Measurements from ENCODE around the gene PRLHR. TPM values are rescaled to one million over a fixed set of nuclear protein-coding genes. Genes with fewer than 3 reads are reported as not detected.
"Not testable (repeated sequence)": the region's sequence is repeated elsewhere in the genome, so short reads cannot be mapped to it uniquely, and the experiment has no call there.

Gene PRLHR
- total RNA-seq (2014; rRNA removed): not detected in 2 replicates
- not detected for polyA plus RNA-seq (2012)

GRCh38 chr10:118595598-118596425 is at the start of gene PRLHR:
Gene PRLHR (minus strand): TSS chr10:118595648. CDS start chr10:118595244, 404 bp downstream.
- no peak for DNase-seq (ENCODE audit: low read depth)

- DNase-seq (ENCODE audit: low read depth): no peak
Observed at GRCh38 chr10:118642228-118642627, 46.8 kb upstream of the PRLHR start.

GRCh38 chr10:118638680-118639079 is 43.2 kb upstream of the PRLHR start:
- no peak for DNase-seq (ENCODE audit: low read depth)

- DNase-seq (ENCODE audit: low read depth): no peak
Observed at GRCh38 chr10:118635674-118636402, 40.4 kb upstream of the PRLHR start.

DNA sequence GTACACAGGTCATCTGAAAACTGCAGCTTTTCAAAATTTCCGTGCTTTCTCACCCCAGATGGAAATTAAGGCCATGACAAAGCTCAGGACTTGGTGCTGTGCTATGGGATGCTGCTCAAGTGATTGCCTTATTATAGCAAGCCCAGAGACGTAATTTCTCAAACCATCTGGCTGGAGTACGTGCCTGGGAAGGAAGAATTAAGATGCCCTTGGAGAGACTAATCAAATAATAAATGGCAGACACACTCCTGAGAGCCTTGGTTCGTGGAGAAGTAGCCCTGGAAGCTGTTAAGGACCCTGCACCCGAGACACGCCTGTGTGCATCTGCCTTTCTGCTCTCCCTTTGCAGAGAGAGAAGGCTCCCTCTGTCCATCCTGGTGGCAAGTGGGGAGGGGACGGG is 38.3 kb upstream of the PRLHR start:
- no peak for DNase-seq (ENCODE audit: low read depth)

DNA sequence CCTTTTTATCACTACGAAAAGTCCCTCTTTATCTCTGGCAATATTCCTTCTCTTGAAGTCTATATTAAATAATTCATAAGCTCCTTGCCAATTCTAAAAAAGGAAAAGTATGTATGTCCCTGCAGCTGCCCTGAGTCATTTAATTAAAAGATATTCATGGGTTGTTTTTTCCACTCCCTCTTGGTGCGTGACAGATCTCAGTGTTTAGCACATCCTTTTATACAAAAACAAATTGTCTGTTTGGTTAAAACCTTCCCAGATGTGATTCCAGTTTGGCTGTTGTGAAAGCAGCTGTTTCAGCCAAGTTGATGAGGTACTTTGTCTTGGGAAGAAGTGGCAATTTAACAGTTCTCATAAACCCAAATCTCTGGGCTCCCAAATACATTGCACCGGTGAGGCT is 33.8 kb upstream of the PRLHR start:
- DNase-seq (ENCODE audit: low read depth): no peak

DNA sequence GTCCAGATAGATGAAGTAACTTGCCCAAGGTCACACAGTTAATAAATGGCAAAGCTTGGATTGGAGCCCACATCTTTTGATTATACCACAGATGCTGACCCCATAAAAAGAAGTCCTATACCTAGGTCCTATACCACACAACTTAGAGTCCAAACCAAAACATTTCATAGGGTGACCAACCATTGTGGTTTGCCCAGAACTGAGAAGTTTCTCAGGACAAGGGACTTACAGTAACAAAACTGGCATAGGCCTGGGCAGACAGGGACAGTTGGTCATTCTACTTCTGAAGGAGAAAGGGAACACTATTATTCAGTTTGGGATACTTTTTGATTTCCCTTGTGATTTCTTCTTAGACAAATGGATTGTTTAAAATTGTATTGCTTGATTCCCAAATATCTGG is 32.9 kb upstream of the PRLHR start:
- DNase-seq (ENCODE audit: low read depth): no peak

- no peak for DNase-seq (ENCODE audit: low read depth)
Observed at GRCh38 chr10:118626953-118627352, 31.5 kb upstream of the PRLHR start.

- DNase-seq (ENCODE audit: low read depth): no peak
Observed at GRCh38 chr10:118625504-118625903, 30.1 kb upstream of the PRLHR start.

DNA sequence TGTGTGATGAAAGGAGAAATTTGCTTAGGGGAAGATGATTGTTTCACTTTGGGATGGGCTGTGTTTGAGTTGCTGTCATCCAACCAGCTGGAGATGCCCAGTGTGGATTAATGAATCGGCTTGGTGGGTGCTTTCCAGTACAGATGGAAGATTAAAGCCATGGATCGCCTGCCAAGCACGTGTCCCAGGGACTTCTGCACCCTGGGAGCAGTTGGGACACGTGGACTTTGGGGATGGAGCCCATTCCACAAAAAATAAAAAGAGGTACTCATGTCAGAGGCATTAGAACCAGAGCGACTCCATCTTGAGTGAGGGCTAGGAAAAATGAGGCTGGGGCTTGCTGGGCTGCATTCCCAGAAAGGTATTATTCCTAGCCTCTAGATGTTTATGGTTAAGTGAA is 29.3 kb upstream of the PRLHR start:
- DNase-seq (ENCODE audit: low read depth): no peak

DNA sequence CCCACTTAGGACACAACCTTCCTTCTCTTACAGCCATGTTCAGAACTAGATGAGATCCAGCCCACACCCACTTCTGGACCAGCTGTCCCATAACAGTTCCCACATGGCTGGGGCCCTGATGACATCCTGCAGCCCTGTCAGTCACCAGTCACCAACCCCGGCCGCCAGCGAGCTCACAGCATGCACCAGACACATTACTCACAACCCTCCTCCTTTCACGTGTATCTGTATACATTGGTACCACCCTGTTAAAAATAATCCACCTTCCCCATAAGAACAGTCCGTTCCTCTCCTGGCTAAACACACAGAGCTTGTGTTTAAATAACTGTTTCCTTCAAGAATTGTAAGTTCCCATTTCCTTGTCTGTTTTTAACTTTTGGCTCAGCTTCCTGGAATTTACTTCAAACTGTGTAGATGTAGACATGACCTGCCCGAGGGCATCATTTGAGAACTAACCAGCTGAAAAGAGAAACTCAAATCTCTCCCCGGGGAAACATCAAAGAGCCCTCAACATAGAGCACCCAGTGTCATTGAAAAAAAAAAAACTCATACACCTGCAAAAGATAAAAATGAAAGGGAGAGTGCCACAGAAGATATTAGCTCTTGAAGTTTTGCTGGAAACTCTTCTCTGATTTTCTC is 26.0 kb upstream of the PRLHR start:
- no peak for DNase-seq (ENCODE audit: low read depth)

DNA sequence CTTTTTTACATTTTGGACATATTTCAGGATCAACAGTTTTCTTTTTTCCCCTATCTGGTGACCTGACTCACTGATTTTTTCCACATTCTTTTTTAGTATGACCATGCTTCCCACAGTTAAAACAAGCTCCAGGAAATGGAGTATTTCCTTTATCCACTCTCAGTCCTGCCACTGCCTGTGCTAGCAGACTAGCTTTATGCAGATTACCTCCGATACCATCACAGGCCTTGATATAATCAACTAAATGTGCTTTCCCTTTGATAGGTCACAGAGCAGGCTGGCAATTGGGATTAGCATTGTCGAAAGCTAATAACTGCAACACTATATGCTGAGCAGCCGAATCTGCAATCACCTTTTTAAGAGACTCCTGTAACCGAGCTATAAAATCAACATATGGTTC is 18.4 kb upstream of the PRLHR start:
- not testable (repeated sequence) for DNase-seq (ENCODE audit: low read depth)

DNA sequence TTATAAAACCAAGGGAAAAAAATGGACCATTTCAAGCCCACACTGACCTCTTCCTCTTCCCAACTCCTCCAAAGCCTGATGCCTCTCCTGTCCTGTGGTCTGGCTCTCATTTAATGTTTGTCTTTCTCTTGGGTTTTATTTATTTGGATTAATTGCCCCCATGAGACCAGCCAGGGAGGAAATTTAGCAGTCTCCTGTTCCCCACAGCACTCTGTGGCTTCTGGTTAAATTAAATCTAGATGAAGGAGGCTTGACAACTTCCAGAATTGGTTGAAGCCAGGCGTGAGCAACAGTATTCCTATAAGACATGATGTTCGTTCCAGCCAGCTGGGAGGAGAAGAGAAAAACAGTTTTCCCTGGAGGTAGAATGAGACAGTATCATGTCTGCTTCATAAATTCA is 15.1 kb upstream of the PRLHR start:
- no peak for DNase-seq (ENCODE audit: low read depth)

GRCh38 chr10:118607768-118608354 is 12.4 kb upstream of the PRLHR start:
- no peak for DNase-seq (ENCODE audit: low read depth)

DNA sequence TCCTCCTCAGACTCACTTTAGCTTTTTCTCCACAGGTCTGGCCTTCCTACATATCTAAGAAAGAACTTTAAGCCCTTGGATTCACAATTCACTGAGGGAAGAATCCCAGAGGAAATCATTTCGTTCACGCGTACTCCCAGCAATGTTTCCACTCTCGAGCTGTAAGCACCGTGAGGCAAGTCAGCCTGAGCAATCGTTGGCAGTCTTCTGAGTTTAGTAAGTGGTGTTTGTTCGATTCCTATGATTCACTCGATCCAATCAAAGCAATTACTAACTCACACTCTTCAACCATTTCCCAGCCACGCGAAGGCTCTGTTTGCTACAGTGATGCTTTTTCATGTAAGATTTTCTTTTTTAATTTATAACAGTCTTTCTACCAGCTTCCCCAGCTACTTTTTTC is 10.2 kb upstream of the PRLHR start:
- no peak for DNase-seq (ENCODE audit: low read depth)

- DNase-seq (ENCODE audit: low read depth): no peak
Observed at GRCh38 chr10:118596426-118597124, 1.1 kb upstream of the PRLHR start.

- no peak for DNase-seq (ENCODE audit: low read depth)
Observed at GRCh38 chr10:118595064-118595420, 406 bp downstream of the PRLHR start.

DNA sequence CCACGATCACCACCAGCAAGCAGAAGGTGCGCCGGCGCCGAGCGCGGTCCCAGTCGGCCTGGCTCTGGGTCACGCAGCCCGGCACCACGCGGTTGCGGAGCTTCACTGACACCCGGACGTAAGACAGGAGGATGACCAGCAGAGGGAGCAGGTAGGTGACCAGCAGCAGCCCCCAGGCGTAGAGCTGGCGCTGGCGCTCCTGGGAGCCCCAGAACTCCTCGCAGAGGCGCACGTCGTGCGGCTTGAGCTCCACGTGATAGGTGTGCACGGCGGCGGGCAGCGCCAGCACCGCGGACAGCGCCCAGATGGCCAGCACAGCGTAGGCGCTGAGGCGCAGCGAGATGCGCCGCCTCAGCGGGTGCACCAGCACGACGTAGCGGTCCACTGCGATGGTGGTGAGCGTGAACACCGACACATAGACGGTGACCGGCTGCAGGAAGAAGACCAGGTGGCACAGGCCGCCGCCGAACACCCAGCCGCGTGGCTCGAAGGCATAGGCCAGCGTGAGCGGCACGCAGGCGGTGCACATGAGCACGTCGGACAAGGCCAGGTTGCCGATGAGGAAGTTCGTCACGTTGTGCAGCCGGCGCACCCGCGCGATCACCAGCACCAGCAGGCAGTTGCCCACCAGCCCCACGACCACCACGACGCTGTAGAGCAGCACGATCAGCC is 920 bp downstream of the PRLHR start:
- DNase-seq (ENCODE audit: low read depth): no peak

GRCh38 chr10:118592675-118593330 is 2.6 kb downstream of the PRLHR start:
- DNase-seq (ENCODE audit: low read depth): no peak

GRCh38 chr10:118590334-118590733 is 5.1 kb downstream of the PRLHR start:
- DNase-seq (ENCODE audit: low read depth): no peak
